GM19351 (cell line): ENCODE data around the gene VPS13D.
"Not testable (repeated sequence)": the region's sequence is repeated elsewhere in the genome, so short reads cannot be mapped to it uniquely, and the experiment has no call there.

ENCODE experiments used
- ATAC-seq: cut with Tn5 transposase; IDR thresholded peaks from one replicate; pipeline ENCODE4 v1.9.1; 2021; ENCODE audit warnings: mild to moderate bottlenecking, moderate library complexity; ENCODE audit not compliant: unreplicated experiment

Gene VPS13D

DNA sequence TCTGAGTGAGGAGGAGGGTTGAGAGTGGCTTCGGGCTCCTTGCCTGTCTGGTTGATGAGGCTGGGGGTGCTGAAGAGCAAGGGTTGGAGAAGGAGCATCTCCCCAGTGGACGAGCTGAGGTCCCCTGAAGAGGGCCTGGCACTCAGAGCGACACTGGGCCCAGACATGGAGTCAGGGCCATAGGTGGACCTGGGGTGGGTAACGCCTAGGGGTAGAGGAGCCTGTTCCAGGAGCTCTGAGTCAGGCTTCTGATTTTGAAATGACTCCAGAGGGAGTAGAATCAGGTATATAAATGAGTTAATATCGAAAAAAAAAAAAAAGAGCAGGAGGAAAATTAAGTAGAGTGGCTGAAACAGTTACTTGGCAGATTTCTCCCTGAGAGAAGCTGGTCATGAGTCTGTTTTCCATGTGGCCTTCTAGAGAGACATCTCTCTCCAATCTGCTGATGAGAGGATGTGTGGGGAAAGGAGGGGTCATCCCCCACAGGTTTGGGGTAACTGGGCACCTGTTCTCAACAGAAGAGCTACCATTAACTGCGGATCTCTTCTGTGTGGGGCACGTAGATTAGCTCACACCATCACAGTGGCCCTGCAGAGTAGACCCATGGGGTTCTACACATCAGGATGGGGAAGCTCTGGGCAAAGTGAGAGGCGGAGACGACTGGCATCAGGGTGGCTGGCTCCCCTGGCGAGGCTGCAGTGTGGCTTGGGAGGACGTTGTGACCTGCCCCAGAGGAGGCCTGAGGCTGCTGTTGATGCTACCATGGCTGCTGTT, 272.7 kb downstream of the VPS13D start:
- ATAC-seq, result no peak

GRCh38 chr1:12503709-12504108, 273.9 kb downstream of the VPS13D start:
- ATAC-seq, result no peak

- no peak for ATAC-seq
These were observed 274.8 kb downstream of the VPS13D start for GRCh38 chr1:12504601-12505000.

- no peak for ATAC-seq
These were observed 275.4 kb downstream of the VPS13D start for GRCh38 chr1:12505231-12505630.

DNA sequence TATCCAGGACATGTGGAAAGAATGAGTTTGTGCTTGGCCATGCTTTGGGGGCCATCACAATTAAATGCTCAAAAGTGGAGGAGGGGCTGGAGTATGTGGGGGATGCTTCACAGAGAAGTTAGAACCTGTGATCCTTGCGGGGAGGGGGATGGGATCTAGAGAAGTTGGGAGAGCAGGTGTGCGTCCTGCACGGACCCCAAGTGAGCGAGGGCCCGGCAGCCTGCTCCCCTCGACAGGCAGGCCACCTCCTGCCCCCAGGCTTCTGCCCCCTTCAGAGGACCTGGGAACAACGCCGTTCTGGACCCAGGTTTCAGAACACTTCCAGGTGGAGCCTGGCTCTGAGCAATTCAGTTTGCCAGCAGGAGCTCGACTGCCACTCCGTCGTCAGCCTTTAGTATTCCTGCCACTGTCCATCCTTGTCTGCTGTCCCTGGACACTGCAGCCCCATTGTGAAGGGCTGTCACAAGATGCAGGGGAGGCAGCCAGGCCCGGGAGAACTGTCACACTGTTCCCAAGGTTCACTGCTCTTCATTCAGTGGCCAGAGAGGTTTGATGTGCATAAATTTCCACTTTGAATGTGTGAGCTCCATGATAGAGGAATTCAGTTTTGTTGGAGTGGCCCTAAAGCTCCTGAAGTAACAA, 275.9 kb downstream of the VPS13D start:
- no peak for ATAC-seq

- no peak for ATAC-seq
These were observed 276.8 kb downstream of the VPS13D start for GRCh38 chr1:12506281-12507280.

GRCh38 chr1:12507631-12508030, 277.8 kb downstream of the VPS13D start:
- no peak for ATAC-seq

GRCh38 chr1:12508849-12509248, 279.0 kb downstream of the VPS13D start:
- no peak for ATAC-seq

GRCh38 chr1:12511128-12511484, 281.3 kb downstream of the VPS13D start:
- ATAC-seq, result no peak

DNA sequence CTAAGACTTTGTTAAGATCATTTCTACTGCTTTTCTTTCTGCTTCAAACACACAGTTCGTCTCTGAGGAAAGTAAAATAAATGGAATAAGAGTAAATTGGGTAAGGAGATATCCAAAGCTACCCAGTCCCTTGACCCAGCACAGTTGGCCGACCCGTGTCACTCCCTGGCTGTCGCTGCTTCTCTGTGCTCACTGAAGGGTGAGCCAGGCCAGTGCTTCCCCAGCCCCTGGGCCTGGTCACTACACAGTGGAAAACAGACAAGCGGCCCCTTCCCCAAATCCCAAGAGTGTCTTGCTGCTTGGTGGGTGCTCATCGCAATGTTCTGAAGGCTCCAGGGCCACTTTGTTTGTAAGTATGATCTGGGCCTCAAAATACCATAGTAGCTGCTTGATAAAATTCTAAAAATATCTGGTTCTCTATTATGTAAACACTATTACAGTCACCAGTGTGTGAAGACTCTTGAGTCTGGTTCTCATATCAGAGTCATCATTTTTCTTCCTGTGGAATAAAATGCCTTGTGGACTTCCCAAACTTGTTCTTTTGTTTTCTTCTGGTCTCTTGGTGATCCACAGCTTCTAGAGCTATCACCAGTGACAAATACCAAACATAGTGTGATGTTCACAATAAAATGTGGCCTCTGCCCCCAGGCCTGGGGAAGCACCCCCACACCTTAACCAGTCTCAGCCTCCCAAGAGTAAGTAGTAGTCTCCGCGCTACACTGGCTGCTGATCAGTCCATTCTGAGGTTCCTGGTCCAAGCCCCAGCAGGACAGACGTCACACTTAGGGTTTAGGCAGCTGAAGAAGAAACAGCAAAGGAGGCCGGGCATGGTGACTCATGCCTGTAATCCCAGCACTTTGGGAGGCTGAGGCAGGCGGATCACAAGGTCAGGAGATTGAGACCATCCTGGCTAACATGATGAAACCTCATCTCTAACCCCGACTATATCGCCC, 282.0 kb downstream of the VPS13D start:
- no peak for ATAC-seq

GRCh38 chr1:12513181-12513580, 283.4 kb downstream of the VPS13D start:
- ATAC-seq, result no peak

DNA sequence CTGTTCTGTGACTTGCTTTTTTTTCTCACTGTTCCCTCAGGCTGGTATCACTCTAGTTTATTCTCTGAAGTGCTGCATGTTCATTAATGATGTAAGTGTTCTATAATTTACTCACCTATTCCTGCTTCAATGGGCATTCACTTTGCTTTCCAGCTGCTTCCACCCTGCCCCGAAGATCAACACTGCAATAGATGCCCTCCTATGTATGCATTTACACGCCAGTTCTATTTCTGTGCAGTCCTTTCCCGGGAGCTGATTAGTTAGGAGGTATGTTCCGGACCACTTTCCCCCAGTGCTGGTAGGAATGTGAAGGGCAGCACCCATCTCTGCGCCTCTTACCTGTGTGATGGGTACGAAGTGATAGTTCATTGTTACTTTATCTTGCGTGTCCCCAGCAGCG, 284.8 kb downstream of the VPS13D start:
- no peak for ATAC-seq

GRCh38 chr1:12515234-12515633, 285.4 kb downstream of the VPS13D start:
- no peak for ATAC-seq

DNA sequence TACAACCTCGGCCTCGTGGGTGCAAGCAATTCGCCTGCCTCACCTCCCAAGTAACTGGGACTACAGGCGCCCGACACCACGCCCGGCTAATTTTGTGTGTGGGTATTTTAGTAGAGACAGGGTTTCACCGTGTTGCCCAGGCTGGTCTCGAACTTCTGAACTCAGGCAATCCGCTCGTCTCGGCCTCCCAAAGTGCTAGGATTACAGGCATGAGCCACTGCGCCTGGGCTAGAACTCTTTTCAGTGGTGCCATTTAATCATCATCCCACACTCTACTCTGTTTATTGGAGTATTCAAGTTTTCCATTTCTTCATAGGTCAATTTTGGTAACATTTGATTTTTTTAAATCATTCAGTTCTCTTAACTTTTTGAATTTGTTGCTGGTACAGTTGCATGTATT, 286.9 kb downstream of the VPS13D start:
- no peak for ATAC-seq

GRCh38 chr1:12518931-12519692, 289.3 kb downstream of the VPS13D start:
- ATAC-seq, result no peak

DNA sequence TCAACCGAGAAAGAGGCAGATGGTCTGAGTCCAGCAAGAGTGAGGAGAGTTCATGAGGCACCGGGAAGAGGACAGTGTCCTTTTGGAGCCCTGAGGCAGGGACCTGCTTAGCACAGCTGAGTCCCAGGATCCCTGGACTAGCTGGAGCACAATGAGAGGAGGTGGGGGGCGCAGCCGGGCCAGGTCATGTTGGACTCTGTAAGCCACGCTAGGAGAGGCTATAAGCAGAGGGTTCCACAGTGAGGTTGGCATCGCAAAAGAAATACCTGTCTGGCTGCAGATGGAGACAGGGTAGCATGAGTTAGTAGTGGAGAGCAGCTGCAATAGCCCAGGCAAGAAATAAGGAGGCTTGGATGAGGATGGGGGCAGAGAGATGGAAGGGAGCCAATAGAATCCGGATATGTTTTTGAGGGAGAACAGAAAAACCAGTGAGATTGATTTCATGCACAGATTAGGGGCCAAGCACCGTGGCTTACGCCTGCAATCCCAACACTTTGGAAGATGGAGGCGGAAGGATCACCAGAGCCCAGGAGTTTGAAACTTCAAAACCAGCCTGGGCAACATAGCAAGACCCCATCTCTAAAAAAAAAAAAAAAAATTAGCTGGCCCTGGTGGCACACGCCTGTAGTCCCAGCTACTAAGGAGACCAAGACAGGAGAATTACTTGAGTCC, 290.0 kb downstream of the VPS13D start:
- ATAC-seq, result no peak

- ATAC-seq, result no peak
These were observed 291.3 kb downstream of the VPS13D start for GRCh38 chr1:12521096-12521495.

GRCh38 chr1:12522780-12523179, 292.9 kb downstream of the VPS13D start:
- ATAC-seq, result not testable (repeated sequence)

- ATAC-seq, result no peak
These were observed 294.4 kb downstream of the VPS13D start for GRCh38 chr1:12524266-12524665.
